HEK293 (cell line): ENCODE data around the gene SPTLC3.

Source experiments
- CTCF ChIP-seq: fragments of 450-650 bp; formaldehyde crosslinking; IDR thresholded peaks from 2 replicates; pipeline ENCODE4 v1.5.1; 2016; ENCODE audit warnings: missing biosample characterization, missing genetic modification characterization
- GLIS2 ChIP-seq: fragments of 450-650 bp; formaldehyde crosslinking; IDR thresholded peaks from 2 replicates; pipeline ENCODE4 v1.5.1; 2016; ENCODE audit warnings: missing biosample characterization, missing genetic modification characterization
- SCRT2 ChIP-seq: fragments of 450-650 bp; formaldehyde crosslinking; IDR thresholded peaks from 2 replicates; pipeline ENCODE4 v1.5.1; 2016; ENCODE audit warnings: missing biosample characterization, missing genetic modification characterization
- SETDB1 ChIP-seq: IDR thresholded peaks from one replicate; pipeline ENCODE4 v1.6.1; 2017; ENCODE audit warnings: mild to moderate bottlenecking, low read length, moderate library complexity, mixed read lengths; ENCODE audit not compliant: insufficient read length
- ZBTB26 ChIP-seq: fragments of 450-650 bp; formaldehyde crosslinking; optimal IDR thresholded peaks from 2 replicates; pipeline ENCODE3; 2016; ENCODE audit warnings: missing biosample characterization, mild to moderate bottlenecking, missing genetic modification characterization
- ZNF223 ChIP-seq: fragments of 450-650 bp; formaldehyde crosslinking; IDR thresholded peaks from 2 replicates; pipeline ENCODE4 v1.5.1; 2016; ENCODE audit warnings: missing biosample characterization, missing genetic modification characterization
- ZNF24 ChIP-seq: fragments of 450-650 bp; formaldehyde crosslinking; IDR thresholded peaks from 2 replicates; pipeline ENCODE4 v1.5.1; 2016; ENCODE audit warnings: missing biosample characterization, missing genetic modification characterization
- ZNF621 ChIP-seq: fragments of 450-650 bp; formaldehyde crosslinking; IDR thresholded peaks from 2 replicates; pipeline ENCODE4 v1.5.1; 2017; ENCODE audit warnings: missing biosample characterization, missing genetic modification characterization
- ZNF747 ChIP-seq: fragments of 450-650 bp; formaldehyde crosslinking; IDR thresholded peaks from 2 replicates; pipeline ENCODE4 v1.5.1; 2016; ENCODE audit warnings: missing biosample characterization, missing genetic modification characterization
- TF ChIP-seq, protein P1 (sequence below): fragments of 450-650 bp; formaldehyde crosslinking; IDR thresholded peaks from 2 replicates; pipeline ENCODE4 v1.5.1; 2016; ENCODE audit warnings: missing biosample characterization, missing genetic modification characterization
- TF ChIP-seq, protein P2 (sequence below): fragments of 450-650 bp; formaldehyde crosslinking; IDR thresholded peaks from 2 replicates; pipeline ENCODE4 v1.5.1; 2016; ENCODE audit warnings: missing biosample characterization, missing genetic modification characterization, low read depth
- TF ChIP-seq, protein P3 (sequence below): fragments of 450-650 bp; formaldehyde crosslinking; IDR thresholded peaks from 2 replicates; pipeline ENCODE4 v1.5.1; 2016; ENCODE audit warnings: missing biosample characterization, missing genetic modification characterization

DNA sequence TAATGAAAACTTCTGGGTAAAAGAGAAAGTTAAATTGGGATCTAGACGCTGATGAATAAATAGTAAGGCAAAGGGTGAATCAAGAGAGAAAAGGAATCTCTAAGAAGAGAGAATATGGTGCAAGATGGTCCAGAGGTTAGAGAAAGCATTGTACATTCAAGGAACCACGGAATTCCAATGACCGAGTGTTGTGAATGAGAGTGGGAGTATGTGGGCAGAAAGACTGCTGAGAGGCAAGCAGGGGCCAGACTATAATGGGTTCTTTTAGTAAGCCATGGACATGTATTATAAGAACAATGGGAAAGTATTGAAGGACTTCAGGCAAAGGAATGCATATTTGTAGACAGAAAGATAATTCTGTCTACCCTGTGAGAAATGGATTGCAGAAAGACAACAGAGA lies 45.2 kb downstream of the SPTLC3 start:
- TF ChIP-seq SETDB1 (no peak), CTCF (tag by site-specific recombination) (no peak), ZNF24 (tag by site-specific recombination) (no peak), SCRT2 (tag by site-specific recombination) (no peak), ZNF621 (tag by site-specific recombination) (no peak), ZBTB26 (tag by site-specific recombination) (no peak), ZNF747 (tag by site-specific recombination) (no peak), GLIS2 (no peak), ZNF223 (no peak)
- TF ChIP-seq, protein P1, sequence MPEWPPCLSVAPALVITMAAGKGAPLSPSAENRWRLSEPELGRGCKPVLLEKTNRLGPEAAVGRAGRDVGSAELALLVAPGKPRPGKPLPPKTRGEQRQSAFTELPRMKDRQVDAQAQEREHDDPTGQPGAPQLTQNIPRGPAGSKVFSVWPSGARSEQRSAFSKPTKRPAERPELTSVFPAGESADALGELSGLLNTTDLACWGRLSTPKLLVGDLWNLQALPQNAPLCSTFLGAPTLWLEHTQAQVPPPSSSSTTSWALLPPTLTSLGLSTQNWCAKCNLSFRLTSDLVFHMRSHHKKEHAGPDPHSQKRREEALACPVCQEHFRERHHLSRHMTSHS (tag by site-specific recombination), result no peak
- TF ChIP-seq, protein P2, sequence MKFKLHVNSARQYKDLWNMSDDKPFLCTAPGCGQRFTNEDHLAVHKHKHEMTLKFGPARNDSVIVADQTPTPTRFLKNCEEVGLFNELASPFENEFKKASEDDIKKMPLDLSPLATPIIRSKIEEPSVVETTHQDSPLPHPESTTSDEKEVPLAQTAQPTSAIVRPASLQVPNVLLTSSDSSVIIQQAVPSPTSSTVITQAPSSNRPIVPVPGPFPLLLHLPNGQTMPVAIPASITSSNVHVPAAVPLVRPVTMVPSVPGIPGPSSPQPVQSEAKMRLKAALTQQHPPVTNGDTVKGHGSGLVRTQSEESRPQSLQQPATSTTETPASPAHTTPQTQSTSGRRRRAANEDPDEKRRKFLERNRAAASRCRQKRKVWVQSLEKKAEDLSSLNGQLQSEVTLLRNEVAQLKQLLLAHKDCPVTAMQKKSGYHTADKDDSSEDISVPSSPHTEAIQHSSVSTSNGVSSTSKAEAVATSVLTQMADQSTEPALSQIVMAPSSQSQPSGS (tag by site-specific recombination), result no peak
- TF ChIP-seq, protein P3, sequence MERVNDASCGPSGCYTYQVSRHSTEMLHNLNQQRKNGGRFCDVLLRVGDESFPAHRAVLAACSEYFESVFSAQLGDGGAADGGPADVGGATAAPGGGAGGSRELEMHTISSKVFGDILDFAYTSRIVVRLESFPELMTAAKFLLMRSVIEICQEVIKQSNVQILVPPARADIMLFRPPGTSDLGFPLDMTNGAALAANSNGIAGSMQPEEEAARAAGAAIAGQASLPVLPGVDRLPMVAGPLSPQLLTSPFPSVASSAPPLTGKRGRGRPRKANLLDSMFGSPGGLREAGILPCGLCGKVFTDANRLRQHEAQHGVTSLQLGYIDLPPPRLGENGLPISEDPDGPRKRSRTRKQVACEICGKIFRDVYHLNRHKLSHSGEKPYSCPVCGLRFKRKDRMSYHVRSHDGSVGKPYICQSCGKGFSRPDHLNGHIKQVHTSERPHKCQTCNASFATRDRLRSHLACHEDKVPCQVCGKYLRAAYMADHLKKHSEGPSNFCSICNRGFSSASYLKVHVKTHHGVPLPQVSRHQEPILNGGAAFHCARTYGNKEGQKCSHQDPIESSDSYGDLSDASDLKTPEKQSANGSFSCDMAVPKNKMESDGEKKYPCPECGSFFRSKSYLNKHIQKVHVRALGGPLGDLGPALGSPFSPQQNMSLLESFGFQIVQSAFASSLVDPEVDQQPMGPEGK (tag by site-specific recombination), result no peak
